ENCODE data around the gene ARID3C.

ARID3C gene

DNA sequence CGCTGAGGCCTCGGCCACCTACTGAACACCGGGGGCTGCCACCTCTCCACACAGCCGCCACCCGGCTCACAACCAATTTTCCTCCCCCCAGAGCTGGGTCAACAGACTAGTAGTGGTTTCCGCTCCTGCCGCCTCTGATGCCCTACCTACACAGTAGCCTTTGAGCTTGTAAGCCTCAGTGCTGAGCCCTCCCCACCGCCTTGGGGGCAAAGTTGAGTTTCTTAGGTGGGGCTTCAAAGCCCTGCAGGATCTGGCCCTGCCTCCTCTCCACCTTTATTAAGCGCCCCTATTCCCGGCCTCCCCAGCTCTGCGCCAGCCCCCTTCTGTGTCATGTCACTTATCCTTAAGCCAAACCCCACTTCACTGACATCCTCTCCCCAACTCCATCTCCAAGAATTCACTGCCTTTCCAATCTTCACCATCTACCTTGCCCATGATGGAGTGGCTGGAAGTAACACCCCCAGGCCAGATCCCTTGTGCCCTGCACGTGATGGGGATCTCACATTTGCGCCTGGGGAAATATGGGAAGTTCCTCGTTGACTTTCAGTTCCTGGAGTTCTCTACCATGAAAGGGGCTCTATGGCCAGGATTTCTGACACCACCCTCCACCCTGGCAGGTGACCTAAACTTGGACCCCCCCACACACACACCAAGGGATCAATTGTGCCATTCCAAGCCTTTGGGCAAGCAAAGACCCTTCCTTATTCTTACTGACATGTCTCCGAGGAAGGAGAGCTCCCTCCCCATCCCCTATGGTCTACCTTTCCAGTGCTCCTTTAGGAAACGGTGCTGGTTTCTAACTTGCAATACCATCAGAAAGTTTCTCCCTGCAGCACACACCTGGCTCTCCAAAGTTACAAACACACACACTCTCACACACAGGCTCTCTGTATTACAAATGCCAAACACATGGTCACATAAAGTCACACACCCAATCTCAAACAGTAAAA lies 36.7 kb downstream of the ARID3C start:
- no peak for TF ChIP-seq CTCF (IDR thresholded peaks at IDR 0.05; ENCODE audit: low read depth, low read length)
- DNase-seq (ENCODE audit: extremely low read depth, low read depth), result no peak

- DNase-seq (ENCODE audit: extremely low read depth, low read depth), result peak; percentile 34
- peak; percentile 89 for TF ChIP-seq CTCF (IDR thresholded peaks at IDR 0.05; ENCODE audit: low read depth, low read length)
These were observed 37.5 kb downstream of the ARID3C start for GRCh38 chr9:34591248-34591916.

- no peak for TF ChIP-seq CTCF (IDR thresholded peaks at IDR 0.05; ENCODE audit: low read depth, low read length)
- DNase-seq (ENCODE audit: extremely low read depth, low read depth), result no peak
These were observed 38.3 kb downstream of the ARID3C start for GRCh38 chr9:34590381-34591247.

DNA sequence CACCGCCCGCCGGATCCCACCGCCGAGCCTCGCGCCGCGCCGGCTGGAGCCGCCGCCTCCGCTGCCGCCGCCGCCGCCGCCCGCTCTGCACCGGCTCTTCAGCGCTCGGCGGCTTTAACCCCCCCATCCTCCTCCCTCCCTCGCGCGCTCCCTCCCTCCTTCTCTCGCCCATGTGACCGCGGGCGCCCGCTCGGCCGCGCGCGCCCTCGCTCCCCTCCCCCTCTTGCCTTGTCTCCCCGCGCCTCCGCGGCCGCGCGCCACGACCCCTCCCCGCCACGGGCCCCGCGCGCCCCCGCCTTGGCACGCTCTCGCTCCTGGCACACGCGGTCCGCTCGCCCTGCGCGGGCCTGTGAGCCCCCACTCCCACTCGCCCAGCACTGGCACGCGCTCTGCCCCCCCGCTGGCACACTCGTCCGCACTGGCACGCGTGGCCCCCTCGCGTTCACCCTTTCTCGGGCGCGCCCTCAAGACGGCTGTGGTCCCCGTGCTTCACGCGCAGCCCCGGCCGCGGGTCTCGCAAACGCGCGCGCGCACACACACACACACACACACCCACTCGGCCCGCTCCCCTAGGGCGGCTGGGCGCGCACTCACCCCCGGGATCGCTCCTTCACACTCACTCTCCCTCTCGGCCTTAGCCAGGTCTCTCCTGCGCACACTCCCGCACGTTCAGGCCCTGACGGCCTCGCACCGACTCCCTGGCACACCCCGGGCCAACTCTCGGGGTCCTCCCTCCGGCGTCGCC lies 39.1 kb downstream of the ARID3C start, which contains the start of gene CNTFR:
Gene CNTFR (minus strand): TSS at position 89 of the 745 bp plus-strand sequence. CDS start 20,743 bp downstream, outside the sequence.
- no peak for DNase-seq (ENCODE audit: extremely low read depth, low read depth)
- no peak for TF ChIP-seq CTCF (IDR thresholded peaks at IDR 0.05; ENCODE audit: low read depth, low read length)

GRCh38 chr9:34588671-34589635 lies 39.9 kb downstream of the ARID3C start:
- TF ChIP-seq CTCF (IDR thresholded peaks at IDR 0.05; ENCODE audit: low read depth, low read length), result no peak
- no peak for DNase-seq (ENCODE audit: extremely low read depth, low read depth)

DNA sequence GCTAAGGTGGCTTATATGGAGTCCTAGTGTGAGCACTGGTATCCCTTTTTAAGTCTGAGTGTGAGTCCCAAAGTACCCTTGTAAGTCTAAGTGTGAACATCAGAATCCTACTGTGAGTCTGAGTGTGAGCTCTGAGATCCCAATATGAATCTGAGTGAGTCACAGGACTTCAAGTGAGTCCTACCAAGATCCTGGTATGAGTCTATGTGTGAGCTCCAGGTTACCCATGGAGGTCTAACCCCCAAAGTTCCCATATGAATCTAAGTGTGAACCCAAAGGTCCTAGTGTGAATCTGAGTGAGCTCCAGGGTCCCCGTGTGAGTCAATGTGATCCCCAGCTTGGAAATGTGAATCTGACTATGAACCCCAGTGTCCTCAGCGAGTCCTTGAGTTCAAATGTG lies 41.6 kb downstream of the ARID3C start:
- no peak for TF ChIP-seq CTCF (IDR thresholded peaks at IDR 0.05; ENCODE audit: low read depth, low read length)
- no peak for DNase-seq (ENCODE audit: extremely low read depth, low read depth)

Measured in AG09319 (cell line).